DMS153 treated with DMSO at 0.1 percent for 48 hours (cell line): Measurements from ENCODE around the gene KRTAP2-3.
"Not testable (repeated sequence)": the region's sequence is repeated elsewhere in the genome, so short reads cannot be mapped to it uniquely, and the experiment has no call there.

Experiments used
- DNase-seq: peaks from one replicate; lab custom pipeline; 2025; ENCODE audit not compliant: unreplicated experiment; lab: John Stamatoyannopoulos, UW

The KRTAP2-3 gene

DNA sequence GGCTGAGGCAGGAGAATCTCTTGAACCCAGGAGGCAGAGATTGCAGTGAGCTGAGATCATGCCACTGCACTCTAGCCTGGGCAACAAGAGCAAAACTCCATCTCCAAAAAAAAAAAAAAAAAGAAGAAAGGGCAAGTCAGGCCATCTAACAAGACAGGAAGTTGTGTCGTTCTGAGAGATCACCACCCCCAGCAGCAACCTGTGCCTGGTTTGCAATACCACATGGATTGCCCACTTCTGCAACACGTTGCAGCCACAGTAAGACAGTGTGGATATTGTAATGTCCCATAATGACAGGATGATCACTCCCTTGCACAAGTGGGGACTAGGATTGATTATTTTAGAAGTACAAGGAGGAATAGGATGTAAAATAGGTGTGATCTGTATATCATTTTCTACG, 9.1 kb upstream of the KRTAP2-3 start:
- DNase-seq = no peak

DNA sequence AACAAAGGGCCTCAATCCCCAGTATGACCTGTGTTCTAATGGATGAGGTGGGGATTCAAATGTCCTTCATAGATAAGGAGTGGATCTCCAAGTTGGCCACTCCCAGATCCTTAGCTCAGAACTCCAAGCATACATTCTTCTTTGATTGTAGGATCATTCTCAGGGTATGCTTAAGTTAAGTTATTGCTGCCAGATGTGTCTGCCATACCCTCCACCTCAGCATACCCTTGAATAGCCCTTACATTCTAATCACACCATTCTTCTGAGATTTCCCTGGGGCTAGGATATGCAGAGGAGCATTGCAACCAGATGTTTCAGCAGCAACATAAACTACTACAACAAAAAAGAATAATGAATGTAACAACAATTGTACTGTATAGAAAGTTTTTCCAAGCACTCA, 7.4 kb upstream of the KRTAP2-3 start:
- no peak for DNase-seq

DNA sequence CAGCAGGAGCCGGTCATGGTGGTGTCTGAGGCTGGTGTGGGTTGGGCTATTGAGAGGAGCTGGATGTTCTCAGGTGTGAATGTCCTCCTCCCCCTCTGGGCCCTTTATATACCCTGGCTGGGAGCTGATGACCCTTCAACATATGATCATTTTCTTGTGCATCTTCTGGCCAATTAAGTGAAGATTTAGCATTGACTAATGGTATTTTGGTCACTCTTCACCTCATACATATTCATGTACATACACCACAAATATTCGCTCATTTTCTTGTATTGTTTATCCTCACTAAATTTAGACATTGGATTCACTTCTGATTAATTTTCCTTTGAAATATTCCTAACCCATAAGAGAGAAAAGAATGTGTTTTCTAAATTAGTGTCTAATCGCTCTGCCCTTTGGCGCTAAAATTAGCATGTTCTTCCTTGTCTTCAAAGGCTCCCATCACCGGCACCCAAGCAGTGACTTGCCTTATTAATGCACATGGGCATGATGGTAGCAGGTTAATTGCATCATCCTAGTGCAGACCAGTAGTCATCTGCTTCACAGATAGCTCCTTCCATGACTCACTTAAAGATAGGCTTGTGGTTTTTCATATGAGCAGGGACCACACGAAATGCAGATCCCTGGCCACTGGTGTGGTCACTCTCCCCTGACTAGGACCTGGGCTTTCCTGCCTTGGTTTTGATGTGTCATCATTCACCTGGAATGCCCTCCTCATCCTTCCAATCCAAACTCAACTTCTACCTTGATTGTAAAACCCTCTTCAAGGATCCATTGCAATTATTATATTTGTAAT, 6.1 kb upstream of the KRTAP2-3 start, which contains the start of gene KRTAP2-4:
KRTAP2-4 (minus strand) TSS at position 51 of the 796 bp plus-strand sequence; CDS start at position 17, 34 bp downstream.
- DNase-seq = no peak

DNA sequence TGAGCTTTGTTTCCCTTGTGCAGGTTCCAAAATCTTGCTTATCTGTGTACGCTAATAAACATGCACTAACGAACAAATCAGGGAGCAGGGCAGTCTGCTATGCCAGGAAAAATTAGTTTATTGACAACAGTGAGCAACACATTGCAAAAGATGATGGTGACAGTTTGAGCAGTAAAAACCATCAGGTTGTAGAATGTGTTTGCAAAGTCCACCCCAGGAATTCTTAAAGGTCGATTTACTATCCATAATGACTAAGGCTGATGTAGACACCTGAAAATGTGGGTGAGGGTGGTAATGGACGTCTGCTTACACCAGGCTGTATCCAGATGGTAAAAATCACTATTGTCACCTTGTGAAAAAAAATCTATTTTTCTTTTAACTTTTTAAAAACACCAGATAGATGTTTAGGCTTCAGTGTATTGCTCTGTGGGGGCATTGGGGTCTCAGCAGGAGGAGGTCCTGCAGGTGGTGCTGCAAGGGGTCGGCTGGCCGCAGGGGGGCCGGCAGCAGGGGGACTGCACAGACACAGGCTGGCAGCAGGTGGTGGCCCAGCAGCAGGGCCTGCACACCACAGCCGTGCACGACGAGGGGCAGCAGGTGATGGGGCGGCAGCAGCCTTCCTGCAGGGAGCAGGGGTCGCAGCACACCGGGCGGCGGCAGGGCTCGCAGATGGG, 5.2 kb upstream of the KRTAP2-3 start:
- not testable (repeated sequence) for DNase-seq

DNA sequence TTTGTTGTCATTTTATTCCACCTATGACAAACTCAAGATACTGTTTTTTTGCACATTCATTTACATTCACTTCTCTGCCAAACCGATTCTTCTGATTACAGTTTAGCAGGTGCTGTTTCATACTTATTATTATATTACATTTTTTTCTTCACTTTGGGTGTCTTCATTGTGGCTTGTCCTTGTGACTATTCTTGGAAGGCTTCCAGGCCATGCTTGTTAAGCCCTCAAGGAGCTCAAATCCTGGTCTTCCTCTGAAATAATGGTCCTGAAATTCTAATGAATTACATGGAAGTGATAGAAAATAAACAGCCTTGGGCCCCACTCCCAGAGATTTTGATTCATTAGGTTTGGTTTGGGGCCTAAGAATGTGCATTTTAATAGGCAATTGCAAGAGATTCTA, 4.4 kb upstream of the KRTAP2-3 start:
- DNase-seq = no peak

DNA sequence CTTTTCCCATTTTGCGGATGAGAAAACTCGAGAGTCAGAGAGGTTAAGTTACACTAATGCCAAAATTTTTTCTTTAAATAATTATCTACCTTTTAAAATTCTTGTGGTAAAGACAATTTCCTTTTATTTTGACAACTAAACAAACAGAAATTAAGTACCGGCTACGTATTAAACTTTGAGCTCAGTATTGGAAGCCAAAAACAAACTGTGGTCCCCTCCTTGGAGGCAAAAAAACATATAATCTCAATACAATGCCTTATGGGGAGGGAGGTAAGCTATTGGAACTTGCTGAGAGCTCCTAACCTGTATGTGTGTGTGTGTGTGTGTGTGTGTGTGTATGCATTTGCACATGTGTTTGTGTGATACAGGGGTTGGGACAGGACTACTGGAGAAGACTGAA, 3.5 kb upstream of the KRTAP2-3 start:
- no peak for DNase-seq

DNA sequence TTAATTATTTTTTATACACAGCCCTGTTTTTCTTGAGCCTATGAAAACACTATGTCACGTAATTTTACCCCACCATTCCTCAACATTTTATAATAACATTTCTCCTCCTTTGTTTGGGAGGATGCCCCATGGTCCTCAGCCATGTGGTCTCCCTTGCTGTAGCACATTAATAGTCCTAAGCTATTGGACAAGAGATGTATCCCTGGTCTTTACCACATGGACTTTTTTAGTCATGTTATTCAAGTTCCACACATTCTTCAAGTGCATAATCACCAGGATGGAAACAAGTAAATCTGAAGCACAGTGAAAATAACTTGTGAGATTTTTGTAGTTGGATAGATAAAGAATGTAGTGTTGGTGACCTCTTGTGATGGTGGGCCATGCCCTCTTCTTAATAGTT, 2.0 kb upstream of the KRTAP2-3 start:
- no peak for DNase-seq

DNA sequence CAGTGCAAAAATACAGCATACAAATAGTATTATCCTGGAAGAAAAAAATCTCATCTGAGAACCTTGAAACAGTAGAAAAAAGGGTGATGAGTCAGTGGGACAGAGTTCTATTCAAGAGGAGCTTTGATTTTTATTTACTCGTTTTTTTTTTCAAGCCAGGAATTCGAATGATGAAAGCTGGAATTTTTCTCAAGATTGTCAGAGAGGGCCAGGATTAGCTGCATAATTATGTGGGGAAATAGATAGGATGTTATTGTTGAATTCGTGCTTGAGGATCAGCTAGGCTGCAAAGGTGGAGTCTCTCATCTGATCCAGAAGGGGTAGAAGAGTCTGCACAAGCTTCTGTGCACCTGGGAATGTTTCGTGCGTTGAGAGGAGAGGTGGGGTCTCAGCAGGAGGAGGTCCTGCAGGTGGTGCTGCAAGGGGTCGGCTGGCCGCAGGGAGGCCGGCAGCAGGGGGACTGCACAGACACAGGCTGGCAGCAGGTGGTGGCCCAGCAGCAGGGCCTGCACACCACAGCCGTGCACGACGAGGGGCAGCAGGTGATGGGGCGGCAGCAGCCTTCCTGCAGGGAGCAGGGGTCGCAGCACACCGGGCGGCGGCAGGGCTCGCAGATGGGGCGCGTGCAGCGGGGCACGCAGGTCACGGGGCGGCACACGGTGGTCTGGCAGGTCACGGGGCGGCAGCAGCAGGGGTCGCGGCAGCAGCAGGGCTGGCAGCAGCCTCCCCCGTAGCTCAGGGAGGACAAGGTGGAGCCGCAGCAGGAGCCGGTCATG, 450 bp downstream of the KRTAP2-3 start:
- DNase-seq = not testable (repeated sequence)

DNA sequence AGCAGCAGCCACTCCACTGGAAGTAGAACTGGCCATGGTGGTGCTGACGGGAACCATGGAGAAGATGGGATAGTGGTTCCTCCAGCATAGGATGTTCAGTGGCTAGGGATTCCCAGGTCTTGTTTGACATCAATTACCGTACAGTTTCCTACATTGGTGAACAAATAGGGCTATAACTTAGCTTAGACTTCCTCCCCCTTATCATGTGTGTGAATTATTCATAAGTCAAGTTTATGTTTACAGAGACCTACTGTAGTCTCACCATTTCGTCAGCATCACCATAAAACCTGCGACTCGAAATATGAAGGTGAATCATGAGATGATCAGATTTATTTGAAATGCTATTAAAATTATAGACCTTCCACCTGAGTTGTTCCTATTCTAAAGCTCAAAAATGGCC, 1.2 kb downstream of the KRTAP2-3 start:
- DNase-seq = no peak

DNA sequence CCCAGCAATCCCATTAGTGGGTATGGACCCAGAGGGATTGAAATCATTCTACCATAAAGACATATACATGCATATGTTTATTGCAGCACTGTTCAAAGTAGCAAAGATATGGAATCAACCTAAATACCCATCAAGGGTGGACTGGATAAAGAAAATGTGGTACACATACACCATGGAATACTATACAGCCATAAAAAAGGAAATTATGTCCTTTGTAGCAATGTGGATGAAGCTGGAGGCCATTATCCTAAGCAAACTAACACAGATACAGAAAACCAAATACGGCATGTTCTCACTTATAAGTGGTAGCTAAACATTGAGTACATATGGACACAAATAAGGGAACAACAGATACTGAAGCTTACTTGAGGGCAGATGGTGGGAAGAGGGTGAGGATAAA, 2.4 kb downstream of the KRTAP2-3 start:
- no peak for DNase-seq

DNA sequence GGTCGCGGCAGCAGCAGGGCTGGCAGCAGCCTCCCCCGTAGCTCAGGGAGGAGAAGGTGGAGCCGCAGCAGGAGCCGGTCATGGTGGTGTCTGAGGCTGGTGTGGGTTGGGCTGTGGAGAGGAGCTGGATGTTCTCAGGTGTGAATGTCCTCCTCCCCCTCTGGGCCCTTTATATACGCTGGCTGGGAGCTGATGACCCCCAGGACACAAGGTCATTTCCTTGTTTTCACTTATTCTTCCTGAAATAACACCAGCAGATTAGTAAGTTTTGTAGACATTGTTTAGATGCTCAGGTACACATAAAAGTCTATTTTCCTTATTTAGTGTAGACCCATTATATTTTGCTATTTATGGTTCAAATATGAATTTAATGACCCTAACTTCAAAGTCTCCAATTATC, 4.8 kb downstream of the KRTAP2-3 start, which contains the start of gene KRTAP2-2:
KRTAP2-2 (minus strand) TSS at position 101 of the 400 bp plus-strand sequence; CDS start at position 82, 19 bp downstream.
- DNase-seq = not testable (repeated sequence)

DNA sequence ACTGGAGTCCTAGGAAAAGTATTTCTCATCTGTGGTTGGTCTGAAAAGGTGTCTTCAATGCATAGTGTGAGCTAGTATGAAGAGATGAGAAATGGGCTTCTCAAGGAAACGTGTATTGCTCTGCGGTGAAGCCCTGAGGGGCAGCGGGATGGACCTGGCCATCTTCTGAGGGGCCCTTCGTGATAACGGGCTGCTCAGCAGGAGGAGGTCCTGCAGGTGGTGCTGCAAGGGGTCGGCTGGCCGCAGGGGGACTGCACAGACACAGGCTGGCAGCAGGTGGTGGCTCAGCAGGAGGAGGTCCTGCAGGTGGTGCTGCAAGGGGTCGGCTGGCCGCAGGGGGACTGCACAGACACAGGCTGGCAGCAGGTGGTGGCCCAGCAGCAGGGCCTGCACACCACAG, 5.4 kb downstream of the KRTAP2-3 start:
- not testable (repeated sequence) for DNase-seq

DNA sequence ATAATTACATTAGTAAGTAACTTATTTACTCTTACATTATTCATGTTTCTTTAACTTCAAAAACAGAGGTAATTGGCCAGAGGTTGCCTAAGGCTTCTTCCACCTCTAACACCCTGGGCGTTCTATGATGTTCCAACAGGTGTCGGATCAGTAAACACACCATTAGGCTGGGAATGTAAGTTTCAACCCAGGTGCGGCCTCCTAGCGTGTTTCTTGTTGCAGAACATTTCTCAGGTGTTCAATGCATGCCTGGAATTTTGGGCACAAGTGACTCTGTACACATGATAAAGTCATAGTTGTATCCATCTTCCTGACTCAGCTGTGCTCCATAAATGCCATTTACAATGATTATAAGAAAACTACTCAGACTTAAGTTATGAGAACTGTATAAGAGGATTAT, 5.9 kb downstream of the KRTAP2-3 start:
- DNase-seq = no peak

DNA sequence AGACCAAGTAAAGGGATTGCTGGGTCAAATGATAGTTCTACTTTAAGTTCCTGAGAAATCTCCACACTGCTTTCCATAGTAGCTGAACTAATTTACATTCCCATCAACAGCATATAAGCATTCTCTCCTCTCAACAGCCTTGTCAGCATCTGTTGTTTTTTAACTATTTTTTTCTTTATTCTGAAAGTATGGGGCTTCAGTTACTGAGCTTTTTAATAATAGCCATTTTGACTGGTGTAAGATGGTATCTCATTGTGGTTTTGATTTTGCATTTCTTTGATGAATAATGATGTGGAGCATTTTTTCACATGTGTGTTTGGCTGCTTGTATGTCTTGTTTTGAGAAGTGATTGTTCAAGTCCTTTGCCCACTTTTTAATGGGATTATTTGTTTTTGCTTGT, 7.3 kb downstream of the KRTAP2-3 start:
- no peak for DNase-seq

DNA sequence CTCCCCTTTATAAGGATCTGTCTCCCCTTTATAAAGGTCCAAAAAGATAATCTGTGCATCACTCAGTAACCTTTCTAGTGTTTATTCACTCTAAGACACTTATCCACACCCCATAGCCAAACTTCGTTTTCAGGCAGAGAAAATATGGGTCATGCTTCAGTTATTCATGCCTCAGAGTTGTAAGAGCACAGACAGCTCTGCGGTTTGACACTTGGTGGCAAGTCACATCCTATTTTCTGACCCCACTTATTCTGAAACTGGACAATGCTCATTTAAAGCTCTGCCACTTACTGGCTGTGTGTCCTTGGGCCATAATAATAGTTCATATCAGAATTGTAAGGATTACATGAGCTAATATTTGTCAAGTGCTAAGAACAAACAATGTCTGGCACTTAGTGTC, 10.8 kb downstream of the KRTAP2-3 start:
- no peak for DNase-seq

DNA sequence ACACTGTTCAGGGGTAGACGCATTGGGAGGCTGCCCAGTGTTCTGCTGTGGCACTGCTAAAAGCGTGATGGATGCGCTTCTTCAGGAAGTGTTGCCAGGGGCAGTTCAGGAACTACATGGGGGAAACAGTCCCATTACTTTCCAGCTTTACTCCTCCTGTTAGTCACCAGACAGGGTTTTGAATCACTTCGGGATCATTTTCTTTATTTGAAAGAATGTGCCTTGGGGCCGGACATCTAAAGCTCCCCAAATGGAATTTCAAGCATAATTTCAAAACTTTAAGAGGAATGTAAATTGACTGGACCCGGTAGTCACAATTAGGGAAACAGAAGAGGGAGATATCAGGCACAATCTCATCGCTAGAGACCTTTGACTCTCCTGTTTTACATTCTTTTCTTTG, 11.5 kb downstream of the KRTAP2-3 start:
- no peak for DNase-seq

DNA sequence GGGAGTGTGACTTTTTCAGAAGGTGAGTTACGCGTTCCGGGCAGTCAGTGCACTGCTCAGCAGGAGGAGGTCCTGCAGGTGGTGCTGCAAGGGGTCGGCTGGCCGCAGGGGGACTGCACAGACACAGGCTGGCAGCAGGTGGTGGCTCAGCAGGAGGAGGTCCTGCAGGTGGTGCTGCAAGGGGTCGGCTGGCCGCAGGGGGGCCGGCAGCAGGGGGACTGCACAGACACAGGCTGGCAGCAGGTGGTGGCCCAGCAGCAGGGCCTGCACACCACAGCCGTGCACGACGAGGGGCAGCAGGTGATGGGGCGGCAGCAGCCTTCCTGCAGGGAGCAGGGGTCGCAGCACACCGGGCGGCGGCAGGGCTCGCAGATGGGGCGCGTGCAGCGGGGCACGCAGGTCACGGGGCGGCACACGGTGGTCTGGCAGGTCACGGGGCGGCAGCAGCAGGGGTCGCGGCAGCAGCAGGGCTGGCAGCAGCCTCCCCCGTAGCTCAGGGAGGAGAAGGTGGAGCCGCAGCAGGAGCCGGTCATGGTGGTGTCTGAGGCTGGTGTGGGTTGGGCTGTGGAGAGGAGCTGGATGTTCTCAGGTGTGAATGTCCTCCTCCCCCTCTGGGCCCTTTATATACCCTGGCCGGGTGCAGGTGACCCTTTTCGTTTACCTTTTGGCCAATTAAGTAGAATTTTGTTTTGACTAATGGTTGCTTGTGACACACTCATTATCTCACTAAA, 13.0 kb downstream of the KRTAP2-3 start, which contains the start of gene KRTAP2-1:
KRTAP2-1 (minus strand) TSS at position 582 of the 731 bp plus-strand sequence; CDS start at position 533, 49 bp downstream.
- not testable (repeated sequence) for DNase-seq

DNA sequence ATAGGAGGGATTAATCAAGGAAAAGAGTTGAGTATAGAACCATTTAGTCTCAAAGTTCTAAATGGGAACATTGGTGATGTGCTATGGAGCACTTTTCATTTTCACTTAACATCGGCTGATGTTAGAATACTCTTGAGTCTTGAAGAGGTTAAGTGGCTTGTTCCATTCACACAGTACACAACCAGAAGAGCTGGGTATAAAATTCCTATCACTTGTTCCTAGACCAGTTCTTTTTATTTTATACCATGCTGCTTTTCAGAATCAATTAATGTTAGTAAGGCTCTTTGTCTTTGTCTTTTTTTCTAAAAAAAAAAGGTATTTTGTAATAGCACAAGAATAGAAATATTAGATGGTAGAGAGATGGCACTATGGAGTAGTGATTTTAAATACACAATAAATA, 17.0 kb downstream of the KRTAP2-3 start:
- no peak for DNase-seq

DNA sequence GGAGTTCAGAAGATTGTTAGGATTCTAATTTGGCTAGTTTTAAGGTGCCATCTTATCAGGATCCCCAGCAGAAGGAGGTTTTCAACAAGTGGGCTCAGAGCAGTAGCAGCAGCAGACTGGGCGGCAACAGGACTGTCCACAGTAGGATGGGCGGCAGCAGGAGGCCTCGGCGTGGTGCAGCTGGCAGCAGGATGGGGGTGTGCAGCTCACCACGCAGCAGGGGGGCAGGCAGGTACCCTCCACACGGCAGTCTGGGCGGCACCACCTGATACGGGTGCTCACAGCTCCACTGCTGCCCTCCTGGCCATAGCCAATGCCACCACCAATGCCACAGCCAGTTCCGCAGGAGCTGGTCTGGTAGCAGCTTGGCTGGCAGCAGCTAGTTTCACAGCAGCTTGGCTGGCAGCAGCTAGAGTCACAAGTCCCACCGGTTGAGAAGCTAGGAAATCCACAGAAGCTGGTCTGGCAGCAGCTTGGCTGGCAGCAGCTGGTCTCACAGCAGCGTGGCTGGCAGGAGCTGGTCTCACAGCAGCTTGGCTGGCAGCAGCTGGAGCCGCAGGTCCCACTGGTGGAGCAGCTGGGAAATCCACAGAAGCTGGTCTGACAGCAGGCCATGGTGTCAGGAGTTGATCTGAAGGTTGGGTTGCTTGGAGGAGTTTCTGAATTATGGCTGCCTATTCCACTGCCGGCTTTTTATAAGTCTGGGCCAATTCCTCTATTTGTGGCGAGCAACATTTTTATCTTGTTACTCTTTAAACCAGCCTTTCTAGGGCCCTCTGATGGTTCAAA, 18.9 kb downstream of the KRTAP2-3 start, which contains the start of gene KRTAP1-1:
KRTAP1-1 (minus strand) TSS at position 668 of the 789 bp plus-strand sequence; CDS start at position 615, 53 bp downstream.
- DNase-seq = not testable (repeated sequence)

DNA sequence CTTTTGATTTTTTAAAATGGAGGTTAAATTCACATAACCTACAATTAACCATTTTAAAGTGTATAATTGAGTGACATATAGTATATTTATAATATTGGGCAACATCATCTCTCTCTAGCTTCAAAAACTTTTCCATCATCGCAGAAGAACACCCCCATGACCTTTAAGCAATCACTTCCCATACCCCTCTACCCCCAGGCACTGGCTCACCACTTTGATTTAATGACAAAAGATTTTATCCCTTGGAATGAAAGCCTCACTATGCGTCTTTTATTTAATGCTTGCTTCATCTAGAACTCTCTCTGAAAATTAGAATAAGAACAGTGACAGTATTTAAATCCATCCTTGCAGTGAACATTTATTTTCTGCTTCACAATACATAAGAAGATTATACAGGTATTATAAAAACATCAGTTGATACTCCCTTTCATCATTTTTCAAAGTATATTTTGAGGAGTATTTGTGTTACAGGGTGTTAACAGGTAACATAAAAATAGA, 22.0 kb downstream of the KRTAP2-3 start:
- no peak for DNase-seq
